Measurements from ENCODE around the gene PPP1R37.

PPP1R37 gene

DNA sequence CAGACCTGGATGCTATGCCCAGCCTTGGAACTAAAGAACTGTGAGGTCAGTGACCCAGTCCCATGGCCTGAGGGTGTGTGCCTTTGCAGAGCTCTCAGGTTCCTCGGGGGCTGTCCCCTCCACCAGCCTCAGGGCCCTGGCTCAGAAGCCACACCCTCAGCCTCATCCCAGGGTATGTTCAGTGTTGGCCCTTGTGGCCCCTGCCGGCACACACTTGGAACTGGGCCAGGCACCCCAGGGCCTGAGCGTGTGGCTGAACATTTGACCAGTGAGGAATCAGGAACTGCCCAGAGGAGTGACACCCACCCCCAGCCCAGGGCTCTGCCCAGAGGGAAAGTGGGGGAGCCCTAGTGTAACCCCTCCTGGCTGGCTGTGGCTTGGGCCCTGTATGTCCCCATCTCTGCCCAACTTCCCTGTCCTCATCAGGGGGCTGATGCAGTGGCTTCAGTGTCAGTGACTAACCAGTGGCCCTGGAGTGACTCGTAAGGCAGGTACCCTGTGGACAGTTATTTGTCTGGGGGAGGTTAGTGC lies 57.8 kb downstream of the PPP1R37 start:
- no peak for DNase-seq (ENCODE audit: low read depth in 2 of 2, low spot score in 1 of 2)

DNA sequence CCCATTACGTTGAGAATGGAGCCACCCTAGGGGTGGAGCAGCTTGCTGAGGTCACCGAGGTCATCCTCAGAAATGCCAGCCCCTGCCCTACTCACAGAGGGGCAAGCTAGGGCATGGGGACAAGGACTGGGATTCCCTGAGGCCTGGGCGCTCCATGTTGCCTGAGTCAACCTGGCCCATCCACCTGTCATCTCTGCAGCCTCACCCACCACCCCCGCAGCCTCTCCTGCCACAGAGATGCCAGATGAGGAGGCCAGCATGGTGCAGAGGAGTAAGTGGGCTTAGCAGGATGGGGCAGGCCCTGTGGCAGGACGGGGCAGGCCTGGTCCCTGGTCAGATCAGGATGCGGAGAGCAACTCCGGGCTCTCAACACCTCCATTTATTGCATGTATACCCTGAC lies 58.3 kb downstream of the PPP1R37 start:
- DNase-seq (ENCODE audit: low read depth in 2 of 2, low spot score in 1 of 2), result no peak

DNA sequence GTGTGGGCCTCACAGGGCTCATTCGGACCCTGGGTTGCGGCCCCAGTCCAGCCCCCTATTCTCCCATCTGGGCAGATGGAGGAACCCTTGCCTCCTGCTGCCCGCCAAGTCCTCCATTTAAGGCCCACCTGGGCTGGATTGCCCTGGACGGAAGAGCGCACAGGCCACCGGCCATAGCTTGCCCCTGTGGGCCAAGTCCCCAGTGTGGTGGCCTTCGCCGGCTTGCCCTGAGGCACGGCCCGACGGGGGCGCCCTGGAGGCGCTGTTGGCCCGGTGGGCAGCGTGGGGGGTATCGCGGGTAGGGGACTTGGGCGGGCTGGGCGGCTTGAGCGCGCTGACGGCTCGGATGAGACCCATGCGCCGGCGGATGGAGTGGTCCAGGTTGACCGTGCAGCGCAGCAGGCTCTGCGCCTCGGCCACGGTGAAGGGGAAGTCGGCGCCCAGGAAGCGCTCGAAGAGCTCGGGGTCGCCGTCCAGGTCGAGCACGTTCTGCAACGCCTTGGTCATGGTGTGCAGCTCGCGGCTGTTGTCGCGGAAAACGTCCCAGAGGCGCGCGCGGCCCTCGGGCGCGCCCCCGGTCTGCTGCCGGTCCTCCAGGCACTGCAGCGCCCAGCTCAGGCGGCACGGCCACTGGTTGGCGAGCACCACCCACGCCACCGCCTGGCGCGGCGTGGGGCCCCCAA lies 59.0 kb downstream of the PPP1R37 start:
- DNase-seq (ENCODE audit: low read depth in 2 of 2, low spot score in 1 of 2), result no peak

DNA sequence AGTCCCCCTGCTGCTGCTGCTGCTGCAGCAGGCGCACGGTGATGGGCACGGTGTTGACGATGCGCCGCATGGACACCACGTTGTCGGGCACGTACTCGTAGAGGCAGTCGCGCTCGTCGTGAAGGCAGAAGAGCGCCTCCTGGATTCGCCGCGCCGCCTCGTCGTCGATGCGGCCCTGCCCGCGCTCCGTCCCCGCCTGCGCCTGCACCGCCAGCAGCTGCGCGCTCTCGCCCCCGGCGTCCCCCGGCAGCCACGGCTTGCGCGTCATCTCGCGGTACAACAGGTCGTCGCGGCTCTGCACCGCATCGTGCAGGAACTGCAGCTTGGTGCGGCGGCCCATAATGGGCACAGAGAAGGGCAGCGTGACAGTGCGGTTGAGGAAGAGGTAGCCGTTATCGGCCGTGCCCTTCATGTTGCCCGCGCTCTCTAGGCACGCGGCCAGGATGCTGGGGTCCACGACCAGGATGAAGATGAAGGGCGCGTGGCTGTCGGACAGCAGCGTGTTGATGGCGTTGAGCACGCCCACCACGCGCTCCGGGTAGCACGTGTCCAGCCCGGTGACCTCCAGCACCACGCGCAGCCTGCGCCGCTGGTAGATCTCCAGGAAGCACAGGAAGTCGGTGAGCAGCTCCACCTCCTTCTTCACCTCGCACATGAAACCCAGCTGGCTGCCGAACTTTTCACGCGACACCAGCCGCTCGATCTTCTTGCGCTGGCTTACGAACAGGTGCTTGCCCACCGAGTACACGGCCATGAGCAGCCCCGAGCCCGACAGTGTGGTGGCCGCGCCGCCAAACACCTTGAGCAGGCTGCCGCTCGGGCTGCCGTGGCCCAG lies 59.7 kb downstream of the PPP1R37 start:
- no peak for DNase-seq (ENCODE audit: low read depth in 2 of 2, low spot score in 1 of 2)

DNA sequence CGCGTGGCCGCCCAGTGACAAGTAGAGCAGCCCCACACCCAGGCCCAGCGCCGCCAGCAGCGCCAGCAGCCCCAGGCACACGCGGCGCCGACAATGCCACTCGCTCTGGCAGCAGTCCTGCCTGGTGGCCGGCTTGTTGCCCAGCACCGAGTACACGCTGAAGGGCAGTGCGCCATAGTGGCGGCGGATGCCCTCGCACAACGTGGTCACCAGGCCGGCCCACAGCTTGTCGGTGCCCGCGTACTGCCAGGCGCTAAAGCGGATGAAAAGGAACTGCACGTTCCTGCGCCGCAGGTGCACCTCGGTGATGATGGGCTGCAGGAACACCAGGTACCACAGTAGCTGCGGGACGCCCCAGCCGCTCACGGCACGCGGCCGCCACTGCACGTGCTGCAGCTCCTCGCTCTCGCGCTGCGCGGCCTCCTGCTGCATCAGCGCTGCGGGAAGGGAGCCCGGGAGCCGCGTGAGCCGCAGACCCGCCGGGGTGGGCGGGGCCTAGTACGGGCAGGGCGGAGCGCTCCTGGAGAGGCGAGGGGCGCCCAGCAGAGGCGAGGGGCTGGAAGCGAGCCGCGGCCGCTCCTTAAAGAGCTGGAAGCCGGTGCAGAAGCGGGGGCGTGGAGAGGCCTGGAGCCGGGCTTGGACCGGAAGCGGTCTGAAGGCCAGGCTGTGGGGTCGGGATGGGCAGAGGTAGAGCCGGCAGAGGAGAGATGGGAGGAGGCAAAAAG lies 60.5 kb downstream of the PPP1R37 start:
- no peak for DNase-seq (ENCODE audit: low read depth in 2 of 2, low spot score in 1 of 2)

DNA sequence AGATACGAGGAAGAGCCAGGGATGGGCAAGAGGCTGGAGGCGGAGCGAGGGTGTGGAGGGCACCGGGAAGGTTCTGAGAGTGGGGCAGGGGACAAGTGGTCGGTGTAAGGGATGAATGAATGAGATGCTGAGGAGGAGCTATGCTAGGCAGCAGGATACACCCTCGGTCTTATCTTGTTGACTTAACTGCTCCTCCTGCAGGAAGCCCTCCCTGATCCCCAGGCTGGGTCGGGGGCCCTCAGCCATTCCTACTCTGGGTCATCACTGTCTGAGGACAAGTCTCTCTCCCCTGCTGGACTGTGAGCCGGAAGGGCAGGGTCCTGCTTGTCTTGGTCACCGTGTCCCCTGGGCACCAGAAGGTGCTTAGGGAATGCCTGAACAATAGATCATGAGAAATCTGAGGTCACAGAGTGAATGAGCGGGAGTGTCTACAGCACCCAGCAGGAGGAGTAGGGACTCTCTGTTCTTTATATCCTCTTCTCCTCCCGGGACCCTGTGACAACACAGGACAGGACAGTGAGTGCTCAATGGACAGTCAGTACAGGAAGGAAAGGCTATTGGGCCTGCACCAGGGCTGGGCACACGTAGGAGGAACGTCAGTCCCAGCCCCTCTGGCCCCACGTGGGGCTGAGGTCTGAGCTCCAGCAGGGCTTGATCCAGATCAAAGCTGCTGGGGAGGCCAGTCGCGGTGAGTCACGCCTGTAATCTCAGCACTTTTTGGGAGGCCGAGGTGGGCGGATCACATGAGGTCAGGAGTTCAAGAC lies 61.3 kb downstream of the PPP1R37 start:
- no peak for DNase-seq (ENCODE audit: low read depth in 2 of 2, low spot score in 1 of 2)

DNA sequence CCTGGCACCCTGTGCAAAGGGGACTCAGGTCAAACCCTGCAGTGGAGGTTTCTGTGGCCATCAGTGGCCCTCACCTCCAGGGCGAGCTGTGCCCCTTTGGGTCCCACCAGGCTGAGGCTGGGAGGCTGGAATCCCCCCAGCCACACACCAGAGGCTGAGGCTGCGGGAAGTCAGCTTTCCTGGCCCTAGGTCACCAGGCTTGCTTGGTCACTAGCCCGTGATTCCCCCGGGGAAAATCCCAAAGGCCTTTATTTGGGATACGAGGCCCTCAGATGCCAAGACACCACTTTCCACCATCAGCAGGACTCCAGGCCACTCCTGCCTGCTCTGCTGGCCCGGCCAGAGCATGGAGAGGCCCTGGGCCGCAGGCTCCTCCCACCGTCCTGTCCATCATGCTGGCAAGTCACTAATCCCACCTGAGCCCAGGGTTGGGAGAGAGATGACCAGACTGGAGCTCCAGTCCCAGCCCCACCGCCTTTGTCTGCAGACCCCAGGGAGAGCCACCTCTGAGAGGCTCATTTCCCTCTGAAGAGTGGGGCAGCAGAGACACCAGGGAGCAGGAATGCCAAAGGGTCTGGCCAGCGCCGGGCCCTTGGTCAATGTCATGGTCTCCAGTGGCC lies 63.1 kb downstream of the PPP1R37 start:
- DNase-seq (ENCODE audit: low read depth in 2 of 2, low spot score in 1 of 2), result no peak

DNA sequence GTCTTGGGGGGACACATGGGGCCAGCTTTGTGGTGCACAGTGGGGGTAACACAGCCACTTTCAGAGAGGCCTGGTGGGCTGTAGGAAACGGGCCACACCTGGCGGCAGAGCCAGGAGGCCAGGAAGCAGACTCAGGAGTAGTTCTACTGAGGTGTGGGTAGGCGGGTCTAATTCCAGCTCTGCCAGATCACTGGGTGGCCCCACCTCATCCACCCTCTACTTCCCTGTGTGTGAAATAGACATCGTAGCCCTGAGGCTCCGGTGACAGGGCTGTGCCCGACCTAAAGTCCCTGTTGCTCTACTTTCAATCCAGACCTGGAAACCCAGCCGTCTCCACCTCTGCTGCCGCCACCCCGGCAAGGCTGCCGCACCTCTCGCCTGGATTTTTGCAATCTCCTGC lies 63.8 kb downstream of the PPP1R37 start:
- DNase-seq (ENCODE audit: low read depth in 2 of 2, low spot score in 1 of 2), result no peak

DNA sequence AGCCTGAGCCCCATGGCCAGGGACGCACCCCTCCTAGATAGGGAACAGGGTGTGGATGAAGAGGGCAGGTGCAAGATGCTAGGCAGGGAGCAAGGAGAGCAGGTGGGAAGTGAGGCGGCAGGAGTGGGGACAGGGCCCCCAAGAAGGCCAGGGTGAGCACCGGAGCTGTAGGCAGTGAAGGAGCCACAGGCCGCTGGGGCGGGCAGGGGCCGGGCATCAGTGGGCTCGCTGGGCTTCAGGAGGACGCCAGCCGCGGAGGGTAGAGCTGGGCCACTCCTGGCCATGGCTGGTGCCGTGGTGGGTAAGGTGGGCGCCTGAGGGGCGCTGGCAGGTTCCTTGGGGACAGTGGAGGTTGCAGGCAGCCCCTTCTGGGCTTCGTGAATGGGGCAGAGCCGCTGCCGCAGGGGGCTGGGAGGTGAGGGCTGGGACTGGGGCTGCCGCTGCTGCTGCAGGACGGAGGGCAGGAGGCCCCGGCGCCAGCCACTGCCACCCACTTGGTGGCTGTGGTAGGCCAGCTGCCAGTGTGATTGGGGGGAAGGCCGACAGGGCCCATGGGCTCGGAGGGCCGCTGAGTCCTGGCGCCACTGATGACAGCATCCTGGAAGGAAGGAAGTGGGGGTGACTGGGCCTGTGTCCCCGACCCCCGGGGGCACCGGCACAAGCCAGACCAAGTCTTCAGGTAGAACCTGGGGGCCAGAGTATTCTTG lies 65.7 kb downstream of the PPP1R37 start:
- DNase-seq (ENCODE audit: low read depth in 2 of 2, low spot score in 1 of 2), result no peak

DNA sequence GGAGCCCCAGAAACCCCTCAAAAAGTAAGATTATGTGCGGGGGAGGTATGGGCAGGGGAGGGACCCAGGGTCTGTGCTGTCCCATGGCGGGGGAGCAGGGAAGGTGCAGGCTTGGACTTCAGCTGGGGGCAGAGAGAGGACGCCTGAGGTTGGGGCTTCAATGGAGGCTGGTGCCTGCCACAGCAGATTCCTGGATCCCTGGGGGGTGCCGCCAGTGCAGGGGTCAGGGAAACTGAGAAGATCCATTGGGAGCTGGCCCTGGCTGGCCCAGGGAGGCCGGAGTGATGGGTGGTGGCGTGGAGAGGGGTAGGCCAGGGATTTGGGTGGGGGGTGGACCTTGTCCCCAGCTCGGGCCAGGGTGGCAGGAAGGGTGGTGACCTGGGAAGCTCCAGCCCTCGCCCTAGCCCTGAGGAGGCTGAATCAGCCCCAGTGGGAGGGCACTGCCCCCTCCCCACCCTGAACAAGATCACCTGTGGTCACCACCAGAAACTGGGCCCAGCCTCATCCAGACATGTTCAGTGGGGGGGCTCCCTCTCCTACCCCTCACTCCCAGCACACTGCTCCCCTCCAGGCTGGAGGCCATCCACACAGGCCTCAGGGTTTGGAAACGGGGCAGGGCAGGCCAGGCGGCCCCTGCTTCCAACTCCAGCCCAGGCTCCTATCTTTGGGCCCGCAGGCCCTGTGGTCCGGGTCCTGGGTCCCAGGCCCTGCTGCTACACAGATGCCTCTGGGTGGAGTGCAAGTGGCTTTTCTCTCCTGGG lies 66.4 kb downstream of the PPP1R37 start:
- no peak for DNase-seq (ENCODE audit: low read depth in 2 of 2, low spot score in 1 of 2)

DNA sequence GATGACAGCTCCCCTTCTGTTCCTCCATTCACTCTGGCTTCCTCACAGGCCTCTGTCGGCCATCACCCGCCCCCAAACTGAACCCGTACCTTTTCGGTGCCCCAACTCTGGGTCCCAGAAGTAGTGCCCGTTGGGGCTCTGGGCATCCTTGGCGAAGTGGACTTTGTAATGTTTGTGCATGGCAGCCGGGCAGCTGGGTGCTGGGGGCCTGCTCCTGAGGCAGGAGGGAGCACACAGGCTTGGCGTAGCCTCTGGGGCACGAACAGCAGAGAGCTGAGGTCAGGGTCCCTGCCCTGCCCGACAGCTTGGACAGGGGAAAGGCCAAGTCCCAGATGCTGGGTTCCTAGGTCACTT lies 67.0 kb downstream of the PPP1R37 start:
- no peak for DNase-seq (ENCODE audit: low read depth in 2 of 2, low spot score in 1 of 2)

DNA sequence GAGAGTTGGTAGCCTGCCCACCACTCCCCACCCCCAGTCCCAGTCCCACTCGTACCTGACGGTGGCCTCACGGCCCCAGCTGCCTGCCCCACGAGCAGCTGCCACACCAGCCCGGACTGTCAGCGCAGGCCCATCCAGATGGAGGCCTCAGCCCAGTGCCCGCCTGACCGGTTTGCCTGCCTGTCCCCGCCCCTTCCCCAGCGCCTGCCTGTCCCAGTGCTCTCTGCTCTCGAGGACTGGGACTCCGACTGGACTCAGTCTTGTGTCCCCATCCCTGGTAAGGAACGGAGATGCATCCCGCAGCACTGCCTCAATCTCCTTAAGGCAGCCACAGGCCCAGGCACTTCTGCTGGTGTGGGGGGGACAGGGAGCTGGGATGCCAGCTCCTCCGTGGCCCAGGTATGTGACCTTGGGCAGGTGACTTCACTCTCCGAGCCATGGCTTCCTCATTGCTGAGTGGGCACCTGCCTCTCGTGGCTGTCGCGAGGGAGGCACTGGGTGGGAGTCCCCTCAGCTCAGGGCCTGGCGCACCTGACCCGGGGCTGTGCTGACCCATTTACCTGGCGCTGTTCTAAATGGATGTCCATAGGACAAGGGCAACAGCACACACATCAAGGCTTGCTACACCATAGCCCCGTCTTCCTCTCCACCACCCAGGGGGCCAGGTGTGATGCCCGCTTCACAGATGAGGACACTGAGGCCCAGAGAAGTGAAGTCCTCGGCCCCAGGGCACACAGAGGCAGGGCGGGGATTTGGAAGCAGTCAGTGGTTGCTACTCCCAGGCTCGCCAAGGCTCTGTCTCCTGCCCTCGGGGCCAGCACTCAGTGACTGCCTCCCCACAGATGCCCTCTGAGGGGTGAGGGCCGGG lies 68.1 kb downstream of the PPP1R37 start, which contains the start of gene NKPD1:
Gene NKPD1, minus strand, starts transcription at position 113 of the 868 bp plus-strand sequence. CDS start 832 bp downstream, outside the sequence.
- no peak for DNase-seq (ENCODE audit: low read depth in 2 of 2, low spot score in 1 of 2)

DNA sequence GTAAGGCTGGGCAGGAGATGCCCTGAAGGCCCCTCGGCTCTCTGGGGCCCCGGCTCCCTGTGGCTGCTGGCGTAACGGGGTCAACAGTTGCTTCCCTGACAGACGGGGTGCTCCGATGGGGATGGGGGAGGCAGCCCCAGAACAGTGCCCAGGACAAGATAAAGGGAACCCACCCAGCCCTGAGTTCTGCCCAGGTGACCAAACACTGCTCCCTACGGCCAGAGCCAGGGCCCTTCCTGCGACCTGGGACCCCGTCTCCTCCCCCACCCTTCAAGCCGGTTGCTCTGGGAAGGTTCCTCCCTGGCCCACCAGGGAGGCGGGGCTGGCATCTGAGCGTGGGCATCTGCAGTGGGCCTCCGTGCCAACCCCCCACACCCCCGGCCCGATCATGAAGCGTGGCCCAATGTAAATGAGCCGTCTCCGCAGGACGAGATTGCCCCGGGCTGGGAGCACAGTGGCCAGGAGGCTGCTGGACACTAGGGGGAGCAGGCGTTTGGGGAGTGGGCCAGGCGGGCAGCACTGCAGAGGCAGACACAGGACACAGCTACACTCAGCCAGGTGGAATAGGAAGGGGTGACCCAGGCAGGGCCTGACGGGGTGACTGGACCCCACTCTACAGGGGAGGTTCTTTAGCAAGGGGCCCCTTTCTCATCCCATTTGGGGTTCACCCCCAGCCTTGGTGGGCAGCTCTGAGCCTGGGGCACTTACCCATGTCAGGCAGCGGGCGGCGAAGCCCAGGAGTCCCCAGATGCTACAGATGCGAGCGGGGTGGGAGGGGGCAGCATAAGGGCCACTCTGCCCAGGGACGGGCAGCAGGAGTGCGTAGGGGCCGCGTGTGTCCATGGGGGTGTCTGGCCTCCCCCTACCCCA lies 69.0 kb downstream of the PPP1R37 start:
- no peak for DNase-seq (ENCODE audit: low read depth in 2 of 2, low spot score in 1 of 2)

DNA sequence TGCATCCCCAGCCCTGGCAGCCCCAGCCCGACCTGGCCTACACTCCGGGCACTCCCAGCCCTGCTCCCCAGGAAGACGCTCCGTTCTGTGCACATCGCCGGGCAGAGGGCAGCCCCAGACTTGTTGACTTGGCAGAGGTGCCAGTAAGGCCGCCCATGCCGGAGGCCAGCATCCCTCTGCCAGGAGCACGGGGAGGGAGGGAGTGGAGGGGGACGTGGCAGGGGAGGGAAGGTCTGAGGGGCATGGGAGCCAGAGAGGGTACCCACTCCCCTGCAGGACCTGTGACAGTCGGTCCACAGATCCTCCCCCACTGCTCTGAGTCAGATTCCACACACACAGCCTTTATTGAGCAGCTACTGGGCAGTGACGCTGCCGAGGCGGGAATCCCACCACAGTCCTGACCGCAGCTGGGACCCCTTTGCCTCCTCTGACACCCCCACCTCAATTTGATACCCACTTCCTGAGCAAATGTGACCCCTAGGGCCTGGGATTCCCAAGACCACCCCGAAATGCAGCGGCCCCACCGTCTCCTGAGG lies 69.7 kb downstream of the PPP1R37 start:
- DNase-seq (ENCODE audit: low read depth in 2 of 2, low spot score in 1 of 2), result no peak

DNA sequence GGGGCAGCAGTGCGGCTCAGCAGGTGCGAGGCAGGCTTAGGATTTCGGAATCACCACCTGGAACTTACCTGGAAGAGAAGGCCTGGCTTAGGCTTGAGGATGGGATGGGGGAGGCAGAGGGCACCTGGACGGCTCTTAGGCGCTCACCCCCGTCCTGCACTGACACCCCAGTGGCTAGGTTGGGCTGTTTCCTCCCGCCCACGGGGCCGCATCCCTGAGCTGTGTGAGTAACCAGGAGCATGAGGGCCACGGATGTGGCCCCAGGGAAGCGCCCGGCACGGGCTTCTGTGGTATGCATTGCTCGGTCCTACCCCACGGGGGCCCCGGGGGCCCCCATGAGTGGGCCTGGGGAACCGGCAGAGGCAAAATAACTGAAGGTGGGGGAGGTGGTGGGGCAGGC lies 70.2 kb downstream of the PPP1R37 start:
- no peak for DNase-seq (ENCODE audit: low read depth in 2 of 2, low spot score in 1 of 2)

DNA sequence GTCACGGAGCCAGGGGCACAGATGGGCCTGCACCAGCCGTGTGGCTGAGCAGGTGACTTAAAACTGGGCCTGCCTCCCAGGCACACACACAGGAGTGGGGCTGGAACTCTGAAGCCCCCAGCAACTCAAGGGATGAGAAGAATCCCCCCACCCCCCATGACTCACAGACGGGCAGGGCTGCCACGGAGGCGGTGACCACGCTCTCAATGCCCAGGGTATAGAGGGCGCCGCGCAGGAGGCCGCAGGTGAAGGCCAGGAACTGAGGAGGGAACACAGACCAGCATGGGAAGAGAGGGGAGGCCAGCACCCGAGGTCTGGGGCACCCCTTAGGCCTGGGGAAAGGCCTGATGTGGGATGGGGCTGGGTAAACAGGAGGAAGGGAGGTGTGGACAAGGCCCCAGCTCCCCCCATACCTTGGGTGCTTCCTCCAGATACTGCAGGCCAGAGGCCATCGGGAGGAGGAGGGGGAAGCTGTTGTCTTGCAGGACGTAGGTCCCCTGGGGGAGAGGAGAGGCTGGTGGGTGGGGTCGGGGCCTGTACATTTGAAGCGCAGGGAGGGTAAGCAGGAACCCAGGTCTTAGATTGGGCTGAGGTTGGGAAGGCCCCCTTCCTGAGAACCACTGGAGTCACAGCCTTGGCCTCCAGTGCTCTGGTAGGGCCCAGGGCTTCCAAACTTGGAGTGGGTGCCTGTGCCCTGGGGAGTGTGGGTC lies 70.9 kb downstream of the PPP1R37 start:
- DNase-seq (ENCODE audit: low read depth in 2 of 2, low spot score in 1 of 2), result no peak
